Measurements from ENCODE around the gene RHEB. TPM values are rescaled to one million over a fixed set of nuclear protein-coding genes. Genes with fewer than 3 reads are reported as not detected.

The RHEB gene
- total RNA-seq, 1 experiment from 2014 or later, result 114 TPM

DNA sequence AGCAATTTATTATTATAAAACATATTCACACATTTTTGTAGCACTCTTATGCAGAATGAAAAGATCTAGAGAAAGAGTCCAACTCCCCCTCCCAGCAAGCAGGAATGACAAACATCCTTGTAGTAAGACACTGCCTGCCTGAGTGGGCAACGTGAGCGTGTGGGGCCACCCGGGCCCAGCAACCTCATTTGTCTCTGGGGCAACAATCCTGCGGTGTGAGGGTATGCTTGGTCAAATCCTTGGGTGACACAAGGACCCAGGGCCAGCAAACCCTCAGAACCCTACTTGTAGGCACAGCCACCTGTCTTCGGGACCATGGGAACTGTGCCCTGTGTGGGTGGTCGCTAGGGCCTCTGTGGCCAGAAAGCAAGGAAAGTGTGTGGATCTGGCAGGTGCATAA, 10.7 kb downstream of the RHEB start:
- peaks cover 68 to 71% of the 10 kb centered on the region in 2 experiments for H3K4me1 Mint-ChIP-seq
- H3K27me3 ChIP-seq (ENCODE audit: insufficient read depth, low read length), result no peaks in the 10 kb centered on the region
- H3K4me1 ChIP-seq (ENCODE audit: insufficient read depth, low read length), result peaks cover 15% of the 10 kb centered on the region; the same call in 1 of the 2 replicates
- H3K4me3 Mint-ChIP-seq, result no peak overlapping the region
- no peak overlapping the region for H2AK5ac ChIP-seq (ENCODE audit: insufficient read length, low read length)
- no peak overlapping the region for H2BK15ac ChIP-seq (ENCODE audit: low read depth, low read length)
- no peak overlapping the region for H2BK12ac ChIP-seq (ENCODE audit: insufficient read length, low read depth, low read length)
- no peaks in the 10 kb centered on the region for H3K9me3 ChIP-seq (ENCODE audit: control insufficient read depth, low read depth, low read length)
- peaks cover 0 to 8% (median 0%) of the 10 kb centered on the region in 3 experiments; a peak in 2 of 7 replicates for H3K36me3 Mint-ChIP-seq (ENCODE audit: insufficient read depth in 1 of 3, low read depth in 3 of 3)
- TF ChIP-seq, protein P1, sequence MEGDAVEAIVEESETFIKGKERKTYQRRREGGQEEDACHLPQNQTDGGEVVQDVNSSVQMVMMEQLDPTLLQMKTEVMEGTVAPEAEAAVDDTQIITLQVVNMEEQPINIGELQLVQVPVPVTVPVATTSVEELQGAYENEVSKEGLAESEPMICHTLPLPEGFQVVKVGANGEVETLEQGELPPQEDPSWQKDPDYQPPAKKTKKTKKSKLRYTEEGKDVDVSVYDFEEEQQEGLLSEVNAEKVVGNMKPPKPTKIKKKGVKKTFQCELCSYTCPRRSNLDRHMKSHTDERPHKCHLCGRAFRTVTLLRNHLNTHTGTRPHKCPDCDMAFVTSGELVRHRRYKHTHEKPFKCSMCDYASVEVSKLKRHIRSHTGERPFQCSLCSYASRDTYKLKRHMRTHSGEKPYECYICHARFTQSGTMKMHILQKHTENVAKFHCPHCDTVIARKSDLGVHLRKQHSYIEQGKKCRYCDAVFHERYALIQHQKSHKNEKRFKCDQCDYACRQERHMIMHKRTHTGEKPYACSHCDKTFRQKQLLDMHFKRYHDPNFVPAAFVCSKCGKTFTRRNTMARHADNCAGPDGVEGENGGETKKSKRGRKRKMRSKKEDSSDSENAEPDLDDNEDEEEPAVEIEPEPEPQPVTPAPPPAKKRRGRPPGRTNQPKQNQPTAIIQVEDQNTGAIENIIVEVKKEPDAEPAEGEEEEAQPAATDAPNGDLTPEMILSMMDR (conservative IDR thresholded peaks at IDR 0.05), result no peak
- peaks cover 78% of the 10 kb centered on the region for H3K79me2 ChIP-seq (ENCODE audit: insufficient read depth, low read length)
- H4K5ac ChIP-seq (ENCODE audit: insufficient read length, low read depth, low read length), result no peak overlapping the region
- H3K14ac ChIP-seq (ENCODE audit: insufficient read depth, low read length), result no peak overlapping the region
- no peak overlapping the region for H2BK120ac ChIP-seq (ENCODE audit: low read depth, low read length, poor library complexity, severe bottlenecking)
- no peak overlapping the region for H3K4ac ChIP-seq (ENCODE audit: low read depth, low read length)
- H4K20me1 ChIP-seq (ENCODE audit: control insufficient read depth, insufficient read depth, insufficient read length), result no peaks in the 10 kb centered on the region
- H3K27ac ChIP-seq (ENCODE audit: insufficient read length, low read depth, low read length), result no peak overlapping the region
- no peaks in the 10 kb centered on the region for H3K23me2 ChIP-seq (ENCODE audit: insufficient read length, low read depth, low read length, poor library complexity, severe bottlenecking)
- DNase-seq, result no peak
- H3K4me2 ChIP-seq (ENCODE audit: insufficient read depth, insufficient read length, low read length), result no peak overlapping the region
- H4K91ac ChIP-seq (ENCODE audit: insufficient read length, low read depth, low read length), result no peak overlapping the region
- no peaks in the 10 kb centered on the region for H3K9me3 Mint-ChIP-seq
- H3K18ac ChIP-seq (ENCODE audit: insufficient read length, low read depth, low read length), result no peak overlapping the region
- H2AFZ ChIP-seq (ENCODE audit: low read length), result no peak overlapping the region
- H3K9ac ChIP-seq (ENCODE audit: extremely low read depth, insufficient read length, low read length), result no peak overlapping the region
- H3K27ac Mint-ChIP-seq, result peak overlapping the region in 1 of 3 experiments; percentile 28; a peak in 3 of 7 replicates
- no peak overlapping the region for H3T11ph ChIP-seq (ENCODE audit: low read length)
- WGBS (ENCODE audit: extremely low coverage, insufficient read length, low lambda C conversion rate), result no CpG with 5 or more reads among the region's 6 CpGs
- peaks cover 5% of the 10 kb centered on the region for H3K79me1 ChIP-seq (ENCODE audit: insufficient read depth, low read depth, low read length, poor library complexity, severe bottlenecking)
- H2BK20ac ChIP-seq (ENCODE audit: low read depth, low read length, poor library complexity, severe bottlenecking), result no peak overlapping the region
- no peak overlapping the region for H2BK5ac ChIP-seq (ENCODE audit: insufficient read length, low read length)
- H3K56ac ChIP-seq (ENCODE audit: insufficient read length, low read depth, low read length), result no peak overlapping the region
- no peak overlapping the region for H4K8ac ChIP-seq (replicated peaks; ENCODE audit: insufficient read length, low read depth, low read length)
- H3K23ac ChIP-seq (ENCODE audit: insufficient read length, low read depth, low read length), result no peak overlapping the region
- H3K27me3 Mint-ChIP-seq (ENCODE audit: low read depth), result no peaks in the 10 kb centered on the region

All from H9 (cell line).